Epithelial cell of proximal tubule (primary cell): ENCODE data around the gene ARL8B. TPM values are rescaled to one million over a fixed set of nuclear protein-coding genes. Genes with fewer than 3 reads are reported as not detected.

ENCODE experiments used
- DNase-seq: peaks from one replicate; pipeline ENCODE4 v3.0.0-alpha.2; 2011; ENCODE audit warnings: low read depth
- H3K4me3 ChIP-seq: 2 replicates; pipeline ENCODE4 v1.5.1; 2011; ENCODE audit warnings: low read depth, mild to moderate bottlenecking, low read length
- CTCF ChIP-seq: conservative IDR thresholded peaks from 2 replicates; pipeline ENCODE4 v1.5.1; 2012; ENCODE audit warnings: low read depth, mild to moderate bottlenecking, low read length
- total RNA-seq: library from RNA; depleted of rRNA; stranded (reverse); fragments of >200 nt; gene quantifications from 2 replicates; pipeline ENCODE4 v1.2.3, GENCODE V29; 2015

The ARL8B gene
- total RNA-seq, 1 donor from 2014 or later = 31.1 TPM

- H3K4me3 ChIP-seq = no peak overlapping the region
- TF ChIP-seq CTCF = no peak
- DNase-seq = no peak
Measured at GRCh38 chr3:5084224-5084623, 37.9 kb upstream of the ARL8B start.

- DNase-seq = no peak
- H3K4me3 ChIP-seq = no peak overlapping the region
- TF ChIP-seq CTCF = no peak
Measured at GRCh38 chr3:5086708-5087107, 35.4 kb upstream of the ARL8B start.

- no peak for DNase-seq
- no peak for TF ChIP-seq CTCF
- H3K4me3 ChIP-seq = no peak overlapping the region
Measured at GRCh38 chr3:5087209-5087608, 34.9 kb upstream of the ARL8B start.

GRCh38 chr3:5090197-5090596 is 31.9 kb upstream of the ARL8B start:
- no peak for DNase-seq
- H3K4me3 ChIP-seq = no peak overlapping the region
- no peak for TF ChIP-seq CTCF

- H3K4me3 ChIP-seq = no peak overlapping the region
- DNase-seq = no peak
- no peak for TF ChIP-seq CTCF
Measured at GRCh38 chr3:5092018-5092417, 30.1 kb upstream of the ARL8B start.

- TF ChIP-seq CTCF = no peak
- no peak overlapping the region for H3K4me3 ChIP-seq
- DNase-seq = no peak
Measured at GRCh38 chr3:5093731-5094130, 28.4 kb upstream of the ARL8B start.

GRCh38 chr3:5095886-5096285 is 26.2 kb upstream of the ARL8B start:
- no peak overlapping the region for H3K4me3 ChIP-seq
- no peak for TF ChIP-seq CTCF
- no peak for DNase-seq
